K562 (cell line): ENCODE measurements around the gene URI1. TPM values are rescaled to one million over a fixed set of nuclear protein-coding genes. Genes with fewer than 3 reads are reported as not detected.

Source experiments
- ATAC-seq: fragments of 200-7000 bp; cut with Tn5 transposase; 3 replicates; pipeline ENCODE4 v1.9.1; 2020; ENCODE audit warnings: moderate library complexity
- BruUV-seq: library from RNA; stranded (reverse); fragments of 400-500 nt; replicated peaks from 2 replicates; lab custom pipeline; 2021; lab: Mats Ljungman, UMichigan
- CTCF ChIA-PET: fragments of 300-600 bp; formaldehyde crosslinking; extraction: SDS; loops from one replicate; lab custom pipeline; 2021; ENCODE audit warnings: low intra/inter-chr PET ratio; lab: Yijun Ruan, JAX
- POLR2A ChIA-PET: fragments of 300-600, 350-650 bp; sonication (Branson Sonifier 250); formaldehyde crosslinking; extraction: SDS; loops from one replicate; lab custom pipeline; 2021; ENCODE audit warnings: antibody characterized with exemption, inconsistent platforms; lab: Yijun Ruan, JAX
- DNase-seq, 4 experiments: peaks; one replicate each; pipeline versions ENCODE4 v3.0.0 to v3.0.0-alpha.2; 2011 to 2018; ENCODE audit warnings: low spot score in 3 of 4, mixed read lengths in 3 of 4; ENCODE audit errors: extremely low read depth in 1 of 4
- FAIRE-seq: peaks from 2 replicates; lab custom pipeline; 2011; peaks lifted over from hg19 to GRCh38; lab: Jason Lieb, UNC
- H2AFZ ChIP-seq: 2 replicates; pipeline ENCODE4 v1.6.0; 2011; ENCODE audit warnings: low read depth, low read length, control low read depth, inconsistent platforms
- H3K27ac ChIP-seq: fragments of 200-600 bp; 3 replicates; pipeline ENCODE4 v1.8.0; 2011; ENCODE audit warnings: low read depth, mild to moderate bottlenecking, control low read depth, inconsistent platforms, low read length, moderate library complexity, mixed read lengths; ENCODE audit errors: extremely low read depth
- H3K27me3 ChIP-seq, 2 experiments: fragments of 300-600 bp in 1 of 2; 2 replicates in 1 of 2; 3 replicates in 1 of 2; pipeline versions ENCODE4 v1.6.0 to v1.8.0; 2011; ENCODE audit warnings: inconsistent platforms in 2 of 2, low read length in 2 of 2, mild to moderate bottlenecking in 1 of 2, mixed read lengths in 1 of 2, moderate library complexity in 1 of 2; ENCODE audit not compliant: control insufficient read depth in 2 of 2, insufficient read depth in 2 of 2
- H3K36me3 ChIP-seq: fragments of 300-600 bp; 3 replicates; pipeline ENCODE4 v1.8.0; 2011; ENCODE audit warnings: mild to moderate bottlenecking, low read length, inconsistent platforms; ENCODE audit not compliant: control insufficient read depth, insufficient read depth
- H3K4me1 ChIP-seq, 2 experiments: fragments of 200-600 bp in 1 of 2; replicated peaks in 1 of 2; 2 replicates in 1 of 2; 3 replicates in 1 of 2; pipeline versions ENCODE4 v1.5.1 to v1.8.0; 2011; ENCODE audit warnings: inconsistent platforms in 2 of 2, low read length in 2 of 2, mild to moderate bottlenecking in 1 of 2, mixed read lengths in 1 of 2, moderate library complexity in 1 of 2; ENCODE audit not compliant: control insufficient read depth in 2 of 2, insufficient read depth in 2 of 2
- H3K4me2 ChIP-seq: 2 replicates; pipeline ENCODE4 v1.6.1; 2011; ENCODE audit warnings: low read length, control low read depth, inconsistent platforms, mixed read lengths; ENCODE audit not compliant: insufficient read depth
- H3K4me3 ChIP-seq: fragments of 200-600 bp; sonication (generic), shearing (Covaris generic); 2 replicates; pipeline ENCODE4 v1.5.1; 2016; ENCODE audit warnings: control low read depth, inconsistent platforms
- H3K79me2 ChIP-seq: fragments of 200-600 bp; 3 replicates; pipeline ENCODE4 v1.8.0; 2011; ENCODE audit warnings: low read length, inconsistent platforms; ENCODE audit not compliant: control insufficient read depth, insufficient read depth
- H3K9ac ChIP-seq, 2 experiments: 2 replicates each; pipeline versions ENCODE4 v1.6.0 to v1.6.1; 2011; ENCODE audit warnings: low read depth in 2 of 2, low read length in 2 of 2, control low read depth in 1 of 2, inconsistent platforms in 1 of 2, mild to moderate bottlenecking in 1 of 2, mixed read lengths in 1 of 2; ENCODE audit not compliant: insufficient read depth in 1 of 2
- H3K9me1 ChIP-seq: one replicate; pipeline ENCODE4 v1.6.0; 2011; ENCODE audit warnings: inconsistent platforms, mild to moderate bottlenecking, low read length, moderate library complexity; ENCODE audit not compliant: control insufficient read depth, insufficient read depth
- H3K9me3 ChIP-seq: replicated peaks from 2 replicates; pipeline ENCODE4 v1.5.1; 2011; ENCODE audit warnings: low read depth, low read length, inconsistent platforms; ENCODE audit not compliant: control insufficient read depth, insufficient read depth
- H4K20me1 ChIP-seq: replicated peaks from 2 replicates; pipeline ENCODE4 v1.6.1; 2011; ENCODE audit warnings: low read length, inconsistent platforms, mixed read lengths; ENCODE audit not compliant: control insufficient read depth, insufficient read depth
- CAMTA2 ChIP-seq: fragments of 250-450 bp; sonication (Bioruptor Pico); conservative IDR thresholded peaks from 2 replicates; pipeline ENCODE4 v1.5.1; 2022
- CREBBP ChIP-seq: IDR thresholded peaks from one replicate; pipeline ENCODE4 v1.6.1; 2012; ENCODE audit warnings: low read depth, mild to moderate bottlenecking, control low read depth, inconsistent platforms, low read length
- E2F8 ChIP-seq: fragments of 450-650 bp; IDR thresholded peaks from 2 replicates; pipeline ENCODE4 v1.7.1; 2018; ENCODE audit warnings: mild to moderate bottlenecking, low read depth; ENCODE audit not compliant: partially characterized antibody
- EHMT2 ChIP-seq: fragments of 450-650 bp; IDR thresholded peaks from 2 replicates; pipeline ENCODE4 v1.6.1; 2018; ENCODE audit warnings: antibody characterized with exemption
- GABPB2 ChIP-seq: fragments of 250-450 bp; sonication (Bioruptor Pico); conservative IDR thresholded peaks from 2 replicates; pipeline ENCODE4 v1.5.1; 2021; ENCODE audit warnings: mild to moderate bottlenecking
- GATA2 ChIP-seq: sonication (generic); formaldehyde crosslinking; IDR thresholded peaks from 2 replicates; pipeline ENCODE4 v1.4.0; 2020; ENCODE audit warnings: mild to moderate bottlenecking, missing genetic modification reagents
- HMG20B ChIP-seq: fragments of 250-450 bp; sonication (Bioruptor Pico); IDR thresholded peaks from 2 replicates; pipeline ENCODE4 v1.5.0; 2021; ENCODE audit warnings: mild to moderate bottlenecking
- KDM1A ChIP-seq, 2 experiments: fragments of 450-650 bp; IDR thresholded peaks; 2 replicates each; pipeline ENCODE4 v1.6.1; 2016; ENCODE audit warnings: mild to moderate bottlenecking in 2 of 2
- MXI1 ChIP-seq: IDR thresholded peaks from 2 replicates; pipeline ENCODE4 v1.6.1; 2011; ENCODE audit warnings: low read depth, mild to moderate bottlenecking, improper control_type of control experiment, low read length
- PTRF ChIP-seq: fragments of 450-650 bp; IDR thresholded peaks from 2 replicates; pipeline ENCODE4 v1.6.1; 2016; ENCODE audit warnings: mild to moderate bottlenecking, missing genetic modification characterization, missing compliant biosample characterization
- RBM25 ChIP-seq: fragments of 200-400 bp; formaldehyde crosslinking; IDR thresholded peaks from 2 replicates; pipeline ENCODE4 v1.6.1; 2018; ENCODE audit warnings: low read length, low read depth, moderate library complexity; ENCODE audit not compliant: severe bottlenecking
- SIX5 ChIP-seq, 2 experiments: IDR thresholded peaks; 2 replicates each; pipeline ENCODE4 v1.6.1; 2011; ENCODE audit warnings: low read length in 2 of 2, borderline replicate concordance in 1 of 2, low read depth in 1 of 2, mild to moderate bottlenecking in 1 of 2, moderate library complexity in 1 of 2; ENCODE audit not compliant: insufficient read depth in 1 of 2
- STAT5B ChIP-seq: fragments of 250-450 bp; sonication (Bioruptor Pico); IDR thresholded peaks from 2 replicates; pipeline ENCODE4 v1.8.0; 2021; ENCODE audit warnings: mild to moderate bottlenecking, inconsistent platforms
- TAF1 ChIP-seq: IDR thresholded peaks from 2 replicates; pipeline ENCODE4 v1.6.1; 2011; ENCODE audit warnings: mild to moderate bottlenecking, low read length, moderate library complexity; ENCODE audit not compliant: insufficient read depth, control insufficient read depth, severe bottlenecking; ENCODE audit errors: extremely low read depth
- TFAM ChIP-seq: fragments of 250-450 bp; sonication (Bioruptor Pico); conservative IDR thresholded peaks from 2 replicates; pipeline ENCODE4 v1.5.0; 2021; ENCODE audit warnings: mild to moderate bottlenecking, moderate library complexity
- U2AF1 ChIP-seq: fragments of 200-400 bp; formaldehyde crosslinking; optimal IDR thresholded peaks from 2 replicates; pipeline ENCODE3; 2017; ENCODE audit warnings: mild to moderate bottlenecking, low read depth, low read length, moderate library complexity
- ZKSCAN3 ChIP-seq: fragments of 250-450 bp; sonication (Bioruptor Pico); IDR thresholded peaks from 2 replicates; pipeline ENCODE4 v1.4.0; 2020
- ZNF224 ChIP-seq: sonication (generic); formaldehyde crosslinking; IDR thresholded peaks from 2 replicates; pipeline ENCODE4 v1.8.0; 2022; ENCODE audit warnings: mild to moderate bottlenecking, missing genetic modification reagents
- ZNF354B ChIP-seq: fragments of 250-450 bp; sonication (Bioruptor Pico); IDR thresholded peaks from 2 replicates; pipeline ENCODE4 v1.4.0; 2020
- ZNF695 ChIP-seq: fragments of 450-650 bp; formaldehyde crosslinking; IDR thresholded peaks from 2 replicates; pipeline ENCODE4 v1.4.0; 2020; ENCODE audit warnings: mild to moderate bottlenecking, moderate library complexity
- WGBS: fragments of 100-300 bp; shearing (Covaris generic); methylation state at CpG from one replicate; pipeline ENCODE4 v1.1.6; 2016; ENCODE audit warnings: low coverage, mixed read lengths; ENCODE audit not compliant: insufficient coverage; ENCODE audit errors: missing lambda C conversion rate; 5-methylcytosine and 5-hydroxymethylcytosine counted together
- in situ Hi-C: fragments of 300-500 bp; cut with MboI; formaldehyde crosslinking; loops from 4 replicates; pipeline ENCODE4 v1.15.0; 2018; ENCODE audit warnings: inconsistent platforms, mixed read lengths
- intact Hi-C: fragments of 100-400 bp; cut with micrococcal nuclease; formaldehyde crosslinking; loops from 2 replicates; pipeline ENCODE4 v1.14.2; 2022
- polyA plus RNA-seq, 8 experiments: library from polyadenylated mRNA; depleted of rRNA in 4 of 8; stranded (reverse) in 5 of 8; unstranded in 3 of 8; fragments of >200 nt; fragmentation: Nextera tagmentation in 2 of 8; fragmentation: Illumina TruSeq in 1 of 8; extraction: Ambion mirVana in 2 of 8; extraction: Trizol in 1 of 8; gene quantifications; 2 replicates each; pipeline versions ENCODE4 v1.2.1 to v1.2.3, GENCODE V29; 2011 to 2014; ENCODE audit warnings: inconsistent platforms in 1 of 8, missing spikeins in 1 of 8
- total RNA-seq, 7 experiments: library from RNA; depleted of rRNA in 6 of 7; stranded (reverse); fragments of >200 nt in 6 of 7; fragmentation: Illumina TruSeq in 2 of 7; extraction: Trizol in 2 of 7; gene quantifications; 2 replicates each; pipeline versions ENCODE4 v1.2.1 to v1.2.3, GENCODE V29; 2011 to 2021; ENCODE audit warnings: low replicate concordance in 1 of 7

Gene URI1
- total and polyA plus RNA-seq, 9 of the 15 experiments (the other 6 are each of a cell fraction or from before 2014, with no cell fraction given), result 16.9 to 87.4 (median 63.9) TPM

- TF ChIP-seq ZNF224 (no peak), STAT5B (CRISPR knock-in tag) (no peak), ZKSCAN3 (no peak), U2AF1 (no peak), HMG20B (CRISPR knock-in tag) (no peak), EHMT2 (no peak)
Observed at GRCh38 chr19:29971002-29971401, 29.0 kb downstream of the URI1 start (continued).

GRCh38 chr19:29971648-29972047 lies 29.6 kb downstream of the URI1 start:
- Histone ChIP-seq H2AFZ (no peak overlapping the region), H3K27me3 (no peaks in the 10 kb centered on the region), H3K4me2 (no peak overlapping the region), H3K9me1 (no peaks in the 10 kb centered on the region), H3K4me3 (no peak overlapping the region), H3K36me3 (no peaks in the 10 kb centered on the region), H3K27ac (no peak overlapping the region), H3K9ac (no peak overlapping the region), H3K79me2 (peaks cover 99% of the 10 kb centered on the region), H3K9me3 (no peaks in the 10 kb centered on the region), H4K20me1 (peaks cover 23% of the 10 kb centered on the region; the same call in 1 of the 2 replicates), H3K4me1 (peaks cover 5 to 11% of the 10 kb centered on the region in 2 experiments; a peak in 4 of 5 replicates)
- intact Hi-C loops (no loop called here), in situ Hi-C loops (no loop called here)
- FAIRE-seq (no peak), ATAC-seq (no peak), DNase-seq (no peak)
- POLR2A ChIA-PET, result interaction anchor here (1.1 kb wide), 1 partner anchor 27 kb away, joined by 4 read pairs; no protein-coding TSS in a partner anchor
- no peak for TF ChIP-seq CAMTA2
- no peak for TF ChIP-seq PTRF (tag)
- no peak for TF ChIP-seq MXI1
- TF ChIP-seq KDM1A (IDR thresholded peaks at IDR 0.05), result no peak
- TF ChIP-seq ZNF695 (CRISPR knock-in tag), result no peak
- no peak for TF ChIP-seq E2F8
- TF ChIP-seq RBM25, result no peak
- no peak for TF ChIP-seq TAF1
- no peak for TF ChIP-seq ZNF354B (CRISPR knock-in tag)
- TF ChIP-seq SIX5 (IDR thresholded peaks at IDR 0.05; ENCODE audit: borderline replicate concordance in 1 of 2, insufficient read depth in 1 of 2, low read depth in 1 of 2, low read length in 2 of 2), result no peak
- no peak for TF ChIP-seq GATA2
- no peak for TF ChIP-seq TFAM (CRISPR knock-in tag)
- TF ChIP-seq CREBBP, result no peak
- TF ChIP-seq GABPB2, result no peak
- CTCF ChIA-PET, result no interaction called here
- no TSS peak for BruUV-seq
- WGBS, result 85% methylated on average over 3 of the region's 3 CpGs
